GM19372 (cell line): ENCODE data around the gene MBD3.

Source experiments
- ATAC-seq: cut with Tn5 transposase; IDR thresholded peaks from one replicate; pipeline ENCODE4 v1.9.1; 2021; ENCODE audit warnings: mild to moderate bottlenecking, low read depth, moderate library complexity; ENCODE audit not compliant: unreplicated experiment

The MBD3 gene

GRCh38 chr19:1575323-1576241 lies 17.1 kb downstream of the MBD3 start:
- no peak for ATAC-seq

GRCh38 chr19:1574354-1575136 lies 18.1 kb downstream of the MBD3 start:
- no peak for ATAC-seq

- no peak for ATAC-seq
Observed at GRCh38 chr19:1572795-1573194, 19.9 kb downstream of the MBD3 start.

GRCh38 chr19:1571358-1571757 lies 21.3 kb downstream of the MBD3 start:
- no peak for ATAC-seq

- ATAC-seq = no peak
Observed at GRCh38 chr19:1570836-1571235, 21.8 kb downstream of the MBD3 start.

GRCh38 chr19:1569997-1570396 lies 22.7 kb downstream of the MBD3 start:
- ATAC-seq = no peak

- peak; percentile 69 for ATAC-seq
Observed at GRCh38 chr19:1568320-1569019, 24.2 kb downstream of the MBD3 start, which contains the start of gene MEX3D. TSS of gene MEX3D (minus strand) at chr19:1568325. CDS start at chr19:1568058, 267 bp downstream.

GRCh38 chr19:1567848-1568227 lies 24.8 kb downstream of the MBD3 start:
- ATAC-seq = peak; percentile 20

GRCh38 chr19:1567116-1567847 lies 25.4 kb downstream of the MBD3 start:
- no peak for ATAC-seq

GRCh38 chr19:1566392-1567115 lies 26.1 kb downstream of the MBD3 start:
- ATAC-seq = no peak

GRCh38 chr19:1563251-1563650 lies 29.4 kb downstream of the MBD3 start:
- ATAC-seq = no peak

- no peak for ATAC-seq
Observed at GRCh38 chr19:1561236-1561842, 31.3 kb downstream of the MBD3 start.

GRCh38 chr19:1560286-1560882 lies 32.3 kb downstream of the MBD3 start:
- no peak for ATAC-seq

GRCh38 chr19:1558552-1558951 lies 34.1 kb downstream of the MBD3 start:
- ATAC-seq = no peak

GRCh38 chr19:1556390-1557070 lies 36.1 kb downstream of the MBD3 start:
- no peak for ATAC-seq

- ATAC-seq = no peak
Observed at GRCh38 chr19:1555487-1556389, 36.9 kb downstream of the MBD3 start.

- no peak for ATAC-seq
Observed at GRCh38 chr19:1554968-1555367, 37.7 kb downstream of the MBD3 start.
